Loucy (cell line): ENCODE data around the gene TIRAP.

Source experiments
- EZH2phosphoT487 ChIP-seq: fragments of 200-600 bp; IDR thresholded peaks from 2 replicates; pipeline ENCODE4 v1.6.1; 2018; ENCODE audit warnings: antibody characterized with exemption, mild to moderate bottlenecking, moderate library complexity, borderline replicate concordance
- TF ChIP-seq, protein P1 (sequence below): fragments of 200-600 bp; sonication (generic); conservative IDR thresholded peaks from 2 replicates; pipeline ENCODE4 v1.5.1; 2014; ENCODE audit warnings: mild to moderate bottlenecking, antibody characterized with exemption, low read length

DNA sequence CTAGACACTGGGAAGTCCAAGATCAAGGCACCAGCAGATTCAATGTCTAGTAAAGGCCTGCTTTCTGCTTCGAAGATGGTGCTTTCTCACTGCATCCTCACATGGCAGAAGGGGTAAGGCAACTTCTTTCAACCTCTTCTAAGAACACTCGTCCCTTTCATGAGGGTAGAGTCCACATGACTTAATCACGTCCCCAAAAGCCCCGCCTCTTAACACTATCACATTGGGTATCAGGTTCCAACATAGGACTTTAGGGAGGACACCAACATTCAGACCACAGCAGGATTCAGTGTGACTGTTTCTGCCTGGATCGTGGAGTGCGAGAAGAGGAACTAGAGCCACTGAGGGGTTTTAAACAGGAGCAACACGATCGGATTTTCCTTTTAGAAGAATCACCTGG is 3.7 kb upstream of the TIRAP start:
- TF ChIP-seq, protein P1, sequence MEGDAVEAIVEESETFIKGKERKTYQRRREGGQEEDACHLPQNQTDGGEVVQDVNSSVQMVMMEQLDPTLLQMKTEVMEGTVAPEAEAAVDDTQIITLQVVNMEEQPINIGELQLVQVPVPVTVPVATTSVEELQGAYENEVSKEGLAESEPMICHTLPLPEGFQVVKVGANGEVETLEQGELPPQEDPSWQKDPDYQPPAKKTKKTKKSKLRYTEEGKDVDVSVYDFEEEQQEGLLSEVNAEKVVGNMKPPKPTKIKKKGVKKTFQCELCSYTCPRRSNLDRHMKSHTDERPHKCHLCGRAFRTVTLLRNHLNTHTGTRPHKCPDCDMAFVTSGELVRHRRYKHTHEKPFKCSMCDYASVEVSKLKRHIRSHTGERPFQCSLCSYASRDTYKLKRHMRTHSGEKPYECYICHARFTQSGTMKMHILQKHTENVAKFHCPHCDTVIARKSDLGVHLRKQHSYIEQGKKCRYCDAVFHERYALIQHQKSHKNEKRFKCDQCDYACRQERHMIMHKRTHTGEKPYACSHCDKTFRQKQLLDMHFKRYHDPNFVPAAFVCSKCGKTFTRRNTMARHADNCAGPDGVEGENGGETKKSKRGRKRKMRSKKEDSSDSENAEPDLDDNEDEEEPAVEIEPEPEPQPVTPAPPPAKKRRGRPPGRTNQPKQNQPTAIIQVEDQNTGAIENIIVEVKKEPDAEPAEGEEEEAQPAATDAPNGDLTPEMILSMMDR: no peak
- no peak for TF ChIP-seq EZH2phosphoT487
